ENCODE data around the gene GPR27. TPM values are rescaled to one million over a fixed set of nuclear protein-coding genes. Genes with fewer than 3 reads are reported as not detected.

The GPR27 gene
- total and polyA plus RNA-seq, 2 of the 8 experiments (the other 6 are each of a cell fraction or from before 2014, with no cell fraction given), result 11.3 to 12.5 TPM

DNA sequence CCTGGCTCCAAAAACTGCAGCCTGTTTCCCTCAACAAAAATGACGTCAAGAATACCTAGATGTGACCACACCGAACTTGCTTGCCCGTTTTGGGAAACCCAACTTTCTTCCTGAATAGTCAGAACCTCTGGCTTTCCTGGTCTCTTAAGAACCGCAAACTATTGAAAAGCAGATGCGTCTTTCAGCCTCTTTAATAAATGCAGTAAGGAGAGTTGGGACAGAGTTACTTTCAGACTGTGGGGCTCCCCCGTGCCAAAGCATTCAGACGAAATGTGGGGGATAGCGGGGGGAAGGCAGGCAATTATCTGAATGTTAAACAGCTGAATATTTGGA, 32.5 kb downstream of the GPR27 start:
- H3K4me3 ChIP-seq (ENCODE audit: extremely low read depth in 1 of 4, insufficient read depth in 2 of 4, low read depth in 3 of 4, low read length in 4 of 4), result peak overlapping the region in 1 of 4 experiments; percentile 64; a peak in 4 of 8 replicates
- 0 out of 2 replicates have a peak overlapping the region, but pooled peaks have one; percentile 6 for H2BK12ac ChIP-seq (ENCODE audit: low read depth, low read length)
- 15% methylated on average over 8 of the region's 8 CpGs; no CpG with 5 or more reads in 1 of the 2 experiments for WGBS, 2 experiments (ENCODE audit: extremely low coverage in 1 of 2, insufficient coverage in 1 of 2, insufficient read length in 1 of 2, insufficient replicate concordance in 2 of 2, low coverage in 1 of 2, low lambda C conversion rate in 2 of 2, missing lambda C conversion rate in 1 of 2)
- H3K27ac ChIP-seq (ENCODE audit: low read depth, low read length), result no peak overlapping the region
- ChIA-PET CTCF (ENCODE audit: partially characterized antibody) (no interaction called here), POLR2A (ENCODE audit: partially characterized antibody) (interaction anchor here (1.5 kb wide), 1 partner anchor 32 kb away, joined by 6 read pairs; the partner anchor contains the start of gene GPR27)
- H3K4me2 ChIP-seq (ENCODE audit: insufficient read depth in 1 of 2, low read depth in 2 of 2, low read length in 2 of 2), result peak overlapping the region; percentile 88 to 96
- H3K36me3 ChIP-seq (ENCODE audit: control insufficient read depth in 2 of 4, insufficient read depth in 4 of 4, low read length in 3 of 4), result no peaks in the 10 kb centered on the region
- no peak overlapping the region for H3K56ac ChIP-seq (replicated peaks; ENCODE audit: insufficient read length, low read depth, low read length)
- no peak overlapping the region for H3K9ac ChIP-seq (replicated peaks in 1 of 4; ENCODE audit: extremely low read depth in 1 of 4, low read depth in 3 of 4, low read length in 3 of 4)
- no peak overlapping the region for H3K18ac ChIP-seq (ENCODE audit: extremely low read depth, low read length)
- H3K4me1 ChIP-seq (replicated peaks in 1 of 4; ENCODE audit: control insufficient read depth in 3 of 4, insufficient read depth in 4 of 4, low read length in 3 of 4), result peaks cover 0 to 9% (median 6%) of the 10 kb centered on the region in 4 experiments; a peak in 4 of 7 replicates
- no peak for DNase-seq (ENCODE audit: low read depth in 1 of 2, low spot score in 2 of 2)
- no peak overlapping the region for H3K4ac ChIP-seq (replicated peaks; ENCODE audit: insufficient read length, low read depth, low read length)
- H4K20me1 ChIP-seq (replicated peaks in 1 of 2; ENCODE audit: control insufficient read depth in 1 of 2, insufficient read depth in 2 of 2, low read length in 2 of 2), result no peaks in the 10 kb centered on the region
- no peak overlapping the region for H2BK15ac ChIP-seq (ENCODE audit: low read length)
- H3K23me2 ChIP-seq (ENCODE audit: low read depth, low read length), result peaks cover 7% of the 10 kb centered on the region; the same call in 1 of the 2 replicates
- H4K5ac ChIP-seq (ENCODE audit: insufficient read length, low read depth, low read length), result no peak overlapping the region
- H3K79me1 ChIP-seq (ENCODE audit: low read depth, low read length), result no peaks in the 10 kb centered on the region
- H2BK20ac ChIP-seq (ENCODE audit: low read length), result no peak overlapping the region
- H3K79me2 ChIP-seq (ENCODE audit: control insufficient read depth in 1 of 2, insufficient read depth in 2 of 2, low read length in 2 of 2), result no peaks in the 10 kb centered on the region
- no peak overlapping the region for H3K14ac ChIP-seq (ENCODE audit: insufficient read length)
- no peak overlapping the region for H2BK5ac ChIP-seq (ENCODE audit: low read depth, low read length)
- H3K9me3 ChIP-seq (ENCODE audit: insufficient read depth in 2 of 2, low read depth in 1 of 2, low read length in 1 of 2), result no peaks in the 10 kb centered on the region
- no peak for FAIRE-seq
- H4K91ac ChIP-seq (replicated peaks; ENCODE audit: insufficient read length, low read length), result no peak overlapping the region
- no peak overlapping the region for H3K23ac ChIP-seq (ENCODE audit: insufficient read length)
- TF ChIP-seq TBP (IDR thresholded peaks at IDR 0.05; ENCODE audit: low read depth, low read length) (no peak), SUZ12 (IDR thresholded peaks at IDR 0.05; ENCODE audit: low read length) (peak; percentile 20), RNF2 (IDR thresholded peaks at IDR 0.05; ENCODE audit: borderline replicate concordance, low read depth, low read length, missing control alignments, poor library complexity, severe bottlenecking) (peak; percentile 11)
- no peak overlapping the region for H4K8ac ChIP-seq (ENCODE audit: extremely low read depth, insufficient read depth, low read length)
- H2BK120ac ChIP-seq (replicated peaks; ENCODE audit: low read depth, low read length), result no peak overlapping the region
- H2AFZ ChIP-seq (ENCODE audit: low read length), result 0 out of 2 replicates have a peak overlapping the region, but pooled peaks have one; percentile 37
- peaks cover 19 to 52% (median 34%) of the 10 kb centered on the region in 4 experiments for H3K27me3 ChIP-seq (replicated peaks in 1 of 4; ENCODE audit: control insufficient read depth in 3 of 4, extremely low read depth in 1 of 4, insufficient read depth in 3 of 4, low read length in 3 of 4)
- no peak overlapping the region for H2AK5ac ChIP-seq (ENCODE audit: low read depth, low read length)

Data from H1 (cell line).